HepG2 (cell line): ENCODE results near the gene SUSD3. TPM values are rescaled to one million over a fixed set of nuclear protein-coding genes. Genes with fewer than 3 reads are reported as not detected.

Source experiments
- BORCS8-MEF2B ChIP-seq: sonication (generic); formaldehyde crosslinking; IDR thresholded peaks from 2 replicates; pipeline ENCODE4 v1.8.0; 2022; ENCODE audit warnings: mild to moderate bottlenecking, missing genetic modification reagents
- ETV5 ChIP-seq: IDR thresholded peaks from 2 replicates; pipeline ENCODE4 v1.6.1; 2018; ENCODE audit warnings: missing biosample characterization, missing genetic modification reagents, inconsistent platforms, borderline replicate concordance
- GTF2F1 ChIP-seq: fragments of 150-350 bp; IDR thresholded peaks from 2 replicates; pipeline ENCODE4 v1.6.1; 2014; ENCODE audit warnings: low read length
- HNF4A ChIP-seq: sonication (generic); formaldehyde crosslinking; IDR thresholded peaks from 2 replicates; pipeline ENCODE4 v1.4.0; 2020; ENCODE audit warnings: missing genetic modification reagents
- POLR2G ChIP-seq: fragments of 200-400 bp; formaldehyde crosslinking; IDR thresholded peaks from 2 replicates; pipeline ENCODE4 v1.6.1; 2018; ENCODE audit warnings: mild to moderate bottlenecking, low read depth, low read length, moderate library complexity
- SIN3A ChIP-seq: IDR thresholded peaks from 2 replicates; pipeline ENCODE4 v1.6.1; 2011; ENCODE audit warnings: low read depth, mild to moderate bottlenecking, control low read depth, low read length, borderline replicate concordance
- TCF12 ChIP-seq, 2 experiments: fragments of 450-650 bp in 1 of 2; sonication (generic) in 1 of 2; formaldehyde crosslinking in 1 of 2; IDR thresholded peaks; 2 replicates each; pipeline versions ENCODE4 v1.6.1 to v1.8.0; 2017 to 2022; ENCODE audit warnings: antibody characterized with exemption in 1 of 2, mild to moderate bottlenecking in 1 of 2, missing genetic modification reagents in 1 of 2, moderate library complexity in 1 of 2
- ZFP36L1 ChIP-seq: sonication (generic); formaldehyde crosslinking; IDR thresholded peaks from 2 replicates; pipeline ENCODE4 v1.8.0; 2022; ENCODE audit warnings: mild to moderate bottlenecking, missing genetic modification reagents, moderate library complexity
- ZFP41 ChIP-seq: sonication (generic); formaldehyde crosslinking; IDR thresholded peaks from 2 replicates; pipeline ENCODE4 v1.4.0; 2020; ENCODE audit warnings: mild to moderate bottlenecking, missing genetic modification reagents, borderline replicate concordance
- ZNF451 ChIP-seq: sonication (generic); formaldehyde crosslinking; IDR thresholded peaks from 2 replicates; pipeline ENCODE4 v1.5.0; 2020; ENCODE audit warnings: mild to moderate bottlenecking, missing genetic modification reagents
- ZNF616 ChIP-seq: sonication (generic); formaldehyde crosslinking; IDR thresholded peaks from 2 replicates; pipeline ENCODE4 v1.5.0; 2020; ENCODE audit warnings: low read depth, mild to moderate bottlenecking, missing genetic modification reagents
- ZSCAN25 ChIP-seq: sonication (generic); formaldehyde crosslinking; IDR thresholded peaks from 2 replicates; pipeline ENCODE4 v1.8.0; 2022; ENCODE audit warnings: mild to moderate bottlenecking, missing genetic modification reagents
- polyA plus RNA-seq, 8 experiments: library from polyadenylated mRNA; depleted of rRNA in 3 of 8; stranded (reverse) in 7 of 8; unstranded in 1 of 8; fragments of >200 nt; fragmentation: Illumina TruSeq in 4 of 8; extraction: Trizol in 4 of 8; gene quantifications; 2 replicates each; pipeline versions ENCODE4 v1.2.1 to v1.2.3, GENCODE V29; 2011 to 2016; ENCODE audit warnings: low read depth in 4 of 8, missing spikeins in 1 of 8, mixed read lengths in 1 of 8; ENCODE audit not compliant: insufficient read depth in 1 of 8
- total RNA-seq, 5 experiments: library from RNA; depleted of rRNA; stranded (reverse); fragments of >200 nt; fragmentation: Illumina TruSeq; extraction: Trizol; gene quantifications; 2 replicates each; pipeline ENCODE4 v1.2.3, GENCODE V29; 2016; ENCODE audit warnings: low read depth in 1 of 5
- TF ChIP-seq, protein P1 (sequence below): sonication (generic); formaldehyde crosslinking; IDR thresholded peaks from 2 replicates; pipeline ENCODE4 v1.5.1; 2020; ENCODE audit warnings: mild to moderate bottlenecking, missing genetic modification reagents, moderate library complexity
- TF ChIP-seq, protein P2 (sequence below): sonication (generic); formaldehyde crosslinking; IDR thresholded peaks from 2 replicates; pipeline ENCODE4 v1.5.1; 2020; ENCODE audit warnings: missing genetic modification reagents, mild to moderate bottlenecking, borderline replicate concordance
- TF ChIP-seq, protein P3 (sequence below): IDR thresholded peaks from 2 replicates; pipeline ENCODE4 v1.6.1; 2016; ENCODE audit warnings: low read depth, borderline replicate concordance
- TF ChIP-seq, protein P4 (sequence below): IDR thresholded peaks from 2 replicates; pipeline ENCODE4 v1.6.1; 2016; ENCODE audit warnings: missing biosample characterization, missing genetic modification reagents, low read depth
- TF ChIP-seq, protein P5 (sequence below): IDR thresholded peaks from 2 replicates; pipeline ENCODE4 v1.6.1; 2016; ENCODE audit warnings: low read depth, missing genetic modification reagents, missing compliant biosample characterization

SUSD3 gene
- total and polyA plus RNA-seq, 2 of the 13 experiments (the other 11 are each of a cell fraction or from before 2014, with no cell fraction given) = 7.0 to 9.1 TPM

DNA sequence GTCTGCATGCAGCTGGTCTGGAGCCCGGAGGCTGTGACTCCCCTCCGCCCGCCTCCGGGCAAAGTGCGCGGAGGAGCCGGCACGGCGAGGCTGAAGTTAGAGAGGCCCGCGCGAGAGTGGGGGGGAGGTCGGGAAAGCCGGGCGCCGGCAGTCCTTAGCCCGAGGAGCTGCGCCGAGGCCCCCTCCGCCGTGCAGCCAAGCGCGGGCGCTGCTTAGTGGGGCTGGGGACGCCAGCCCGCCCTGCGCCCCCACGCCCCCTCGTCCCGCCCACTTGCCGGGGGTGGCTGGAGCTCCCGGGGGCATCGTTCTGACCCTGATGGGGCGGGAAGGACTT lies 75.1 kb downstream of the SUSD3 start (continued):
- 0 out of 2 replicates have a peak, but pooled peaks have one; percentile 3 for TF ChIP-seq ZFP41 (CRISPR knock-in tag)
- TF ChIP-seq, protein P1, sequence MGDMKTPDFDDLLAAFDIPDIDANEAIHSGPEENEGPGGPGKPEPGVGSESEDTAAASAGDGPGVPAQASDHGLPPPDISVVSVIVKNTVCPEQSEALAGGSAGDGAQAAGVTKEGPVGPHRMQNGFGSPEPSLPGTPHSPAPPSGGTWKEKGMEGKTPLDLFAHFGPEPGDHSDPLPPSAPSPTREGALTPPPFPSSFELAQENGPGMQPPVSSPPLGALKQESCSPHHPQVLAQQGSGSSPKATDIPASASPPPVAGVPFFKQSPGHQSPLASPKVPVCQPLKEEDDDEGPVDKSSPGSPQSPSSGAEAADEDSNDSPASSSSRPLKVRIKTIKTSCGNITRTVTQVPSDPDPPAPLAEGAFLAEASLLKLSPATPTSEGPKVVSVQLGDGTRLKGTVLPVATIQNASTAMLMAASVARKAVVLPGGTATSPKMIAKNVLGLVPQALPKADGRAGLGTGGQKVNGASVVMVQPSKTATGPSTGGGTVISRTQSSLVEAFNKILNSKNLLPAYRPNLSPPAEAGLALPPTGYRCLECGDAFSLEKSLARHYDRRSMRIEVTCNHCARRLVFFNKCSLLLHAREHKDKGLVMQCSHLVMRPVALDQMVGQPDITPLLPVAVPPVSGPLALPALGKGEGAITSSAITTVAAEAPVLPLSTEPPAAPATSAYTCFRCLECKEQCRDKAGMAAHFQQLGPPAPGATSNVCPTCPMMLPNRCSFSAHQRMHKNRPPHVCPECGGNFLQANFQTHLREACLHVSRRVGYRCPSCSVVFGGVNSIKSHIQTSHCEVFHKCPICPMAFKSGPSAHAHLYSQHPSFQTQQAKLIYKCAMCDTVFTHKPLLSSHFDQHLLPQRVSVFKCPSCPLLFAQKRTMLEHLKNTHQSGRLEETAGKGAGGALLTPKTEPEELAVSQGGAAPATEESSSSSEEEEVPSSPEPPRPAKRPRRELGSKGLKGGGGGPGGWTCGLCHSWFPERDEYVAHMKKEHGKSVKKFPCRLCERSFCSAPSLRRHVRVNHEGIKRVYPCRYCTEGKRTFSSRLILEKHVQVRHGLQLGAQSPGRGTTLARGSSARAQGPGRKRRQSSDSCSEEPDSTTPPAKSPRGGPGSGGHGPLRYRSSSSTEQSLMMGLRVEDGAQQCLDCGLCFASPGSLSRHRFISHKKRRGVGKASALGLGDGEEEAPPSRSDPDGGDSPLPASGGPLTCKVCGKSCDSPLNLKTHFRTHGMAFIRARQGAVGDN = peak; percentile 84; the same call in 1 of the 2 replicates
- peak; percentile 74; the same call in 1 of the 2 replicates for TF ChIP-seq ZSCAN25 (CRISPR knock-in tag)
- TF ChIP-seq, protein P2, sequence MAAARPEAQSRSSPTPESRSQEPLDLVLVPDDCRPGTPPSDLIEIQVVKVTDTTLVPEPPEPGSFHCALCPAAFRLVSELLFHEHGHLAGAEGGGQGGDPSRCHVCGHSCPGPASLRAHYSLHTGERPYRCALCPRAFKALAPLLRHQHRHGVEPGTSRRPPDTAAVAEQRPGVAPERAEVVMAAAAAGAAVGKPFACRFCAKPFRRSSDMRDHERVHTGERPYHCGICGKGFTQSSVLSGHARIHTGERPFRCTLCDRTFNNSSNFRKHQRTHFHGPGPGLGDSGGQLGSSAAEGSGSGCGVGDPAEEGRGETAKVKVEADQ (CRISPR knock-in tag) = peak; percentile 4; the same call in 1 of the 2 replicates
- TF ChIP-seq ZNF451 (CRISPR knock-in tag) = 0 out of 2 replicates have a peak, but pooled peaks have one; percentile 16
- TF ChIP-seq, protein P3, sequence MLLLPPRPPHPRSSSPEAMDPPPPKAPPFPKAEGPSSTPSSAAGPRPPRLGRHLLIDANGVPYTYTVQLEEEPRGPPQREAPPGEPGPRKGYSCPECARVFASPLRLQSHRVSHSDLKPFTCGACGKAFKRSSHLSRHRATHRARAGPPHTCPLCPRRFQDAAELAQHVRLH (CRISPR knock-in tag) = peak; percentile 44; the same call in 1 of the 2 replicates
- TF ChIP-seq POLR2G = peak; percentile 21; the same call in 1 of the 2 replicates
- peak; percentile 79 for TF ChIP-seq HNF4A
- TF ChIP-seq, protein P4, sequence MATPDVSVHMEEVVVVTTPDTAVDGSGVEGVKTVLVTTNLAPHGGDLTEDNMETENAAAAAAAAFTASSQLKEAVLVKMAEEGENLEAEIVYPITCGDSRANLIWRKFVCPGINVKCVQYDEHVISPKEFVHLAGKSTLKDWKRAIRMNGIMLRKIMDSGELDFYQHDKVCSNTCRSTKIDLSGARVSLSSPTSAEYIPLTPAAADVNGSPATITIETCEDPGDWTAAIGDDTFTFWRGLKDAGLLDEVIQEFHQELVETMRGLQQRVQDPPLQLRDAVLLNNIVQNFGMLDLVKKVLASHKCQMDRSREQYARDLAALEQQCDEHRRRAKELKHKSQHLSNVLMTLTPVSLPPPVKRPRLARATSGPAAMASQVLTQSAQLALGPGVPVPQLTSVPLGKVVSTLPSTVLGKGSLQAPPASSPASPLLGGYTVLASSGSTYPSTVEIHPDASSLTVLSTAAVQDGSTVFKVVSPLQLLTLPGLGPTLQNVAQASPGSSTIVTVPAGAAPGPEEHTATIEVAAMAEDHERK (CRISPR knock-in tag) = 0 out of 2 replicates have a peak, but pooled peaks have one; percentile 28
- TF ChIP-seq GTF2F1 = no peak
- no peak for TF ChIP-seq ETV5 (CRISPR knock-in tag)
- TF ChIP-seq SIN3A = 0 out of 2 replicates have a peak, but pooled peaks have one; percentile 41
- TF ChIP-seq, protein P5, sequence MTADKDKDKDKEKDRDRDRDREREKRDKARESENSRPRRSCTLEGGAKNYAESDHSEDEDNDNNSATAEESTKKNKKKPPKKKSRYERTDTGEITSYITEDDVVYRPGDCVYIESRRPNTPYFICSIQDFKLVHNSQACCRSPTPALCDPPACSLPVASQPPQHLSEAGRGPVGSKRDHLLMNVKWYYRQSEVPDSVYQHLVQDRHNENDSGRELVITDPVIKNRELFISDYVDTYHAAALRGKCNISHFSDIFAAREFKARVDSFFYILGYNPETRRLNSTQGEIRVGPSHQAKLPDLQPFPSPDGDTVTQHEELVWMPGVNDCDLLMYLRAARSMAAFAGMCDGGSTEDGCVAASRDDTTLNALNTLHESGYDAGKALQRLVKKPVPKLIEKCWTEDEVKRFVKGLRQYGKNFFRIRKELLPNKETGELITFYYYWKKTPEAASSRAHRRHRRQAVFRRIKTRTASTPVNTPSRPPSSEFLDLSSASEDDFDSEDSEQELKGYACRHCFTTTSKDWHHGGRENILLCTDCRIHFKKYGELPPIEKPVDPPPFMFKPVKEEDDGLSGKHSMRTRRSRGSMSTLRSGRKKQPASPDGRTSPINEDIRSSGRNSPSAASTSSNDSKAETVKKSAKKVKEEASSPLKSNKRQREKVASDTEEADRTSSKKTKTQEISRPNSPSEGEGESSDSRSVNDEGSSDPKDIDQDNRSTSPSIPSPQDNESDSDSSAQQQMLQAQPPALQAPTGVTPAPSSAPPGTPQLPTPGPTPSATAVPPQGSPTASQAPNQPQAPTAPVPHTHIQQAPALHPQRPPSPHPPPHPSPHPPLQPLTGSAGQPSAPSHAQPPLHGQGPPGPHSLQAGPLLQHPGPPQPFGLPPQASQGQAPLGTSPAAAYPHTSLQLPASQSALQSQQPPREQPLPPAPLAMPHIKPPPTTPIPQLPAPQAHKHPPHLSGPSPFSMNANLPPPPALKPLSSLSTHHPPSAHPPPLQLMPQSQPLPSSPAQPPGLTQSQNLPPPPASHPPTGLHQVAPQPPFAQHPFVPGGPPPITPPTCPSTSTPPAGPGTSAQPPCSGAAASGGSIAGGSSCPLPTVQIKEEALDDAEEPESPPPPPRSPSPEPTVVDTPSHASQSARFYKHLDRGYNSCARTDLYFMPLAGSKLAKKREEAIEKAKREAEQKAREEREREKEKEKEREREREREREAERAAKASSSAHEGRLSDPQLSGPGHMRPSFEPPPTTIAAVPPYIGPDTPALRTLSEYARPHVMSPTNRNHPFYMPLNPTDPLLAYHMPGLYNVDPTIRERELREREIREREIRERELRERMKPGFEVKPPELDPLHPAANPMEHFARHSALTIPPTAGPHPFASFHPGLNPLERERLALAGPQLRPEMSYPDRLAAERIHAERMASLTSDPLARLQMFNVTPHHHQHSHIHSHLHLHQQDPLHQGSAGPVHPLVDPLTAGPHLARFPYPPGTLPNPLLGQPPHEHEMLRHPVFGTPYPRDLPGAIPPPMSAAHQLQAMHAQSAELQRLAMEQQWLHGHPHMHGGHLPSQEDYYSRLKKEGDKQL = no peak
- TF ChIP-seq BORCS8-MEF2B (CRISPR knock-in tag) = peak; percentile 81; the same call in 1 of the 2 replicates
- 0 out of 2 replicates have a peak, but pooled peaks have one; percentile 45 for TF ChIP-seq ZFP36L1 (CRISPR knock-in tag)
- no peak for TF ChIP-seq TCF12 (IDR thresholded peaks at IDR 0.05)
- peak; percentile 76 for TF ChIP-seq TCF12 (CRISPR knock-in tag; IDR thresholded peaks at IDR 0.05)
- TF ChIP-seq ZNF616 (CRISPR knock-in tag) = peak; percentile 22; the same call in 1 of the 2 replicates
